Measurements from ENCODE around the gene DTD2. TPM values are rescaled to one million over a fixed set of nuclear protein-coding genes. Genes with fewer than 3 reads are reported as not detected.
"Not testable (repeated sequence)": the region's sequence is repeated elsewhere in the genome, so short reads cannot be mapped to it uniquely, and the experiment has no call there.

The DTD2 gene
- total and polyA plus RNA-seq, 4 donors, result 7.9 to 16.7 (median 10.7) TPM

- no peaks in the 10 kb centered on the region for H3K9me3 ChIP-seq (ENCODE audit: control insufficient read depth in 4 of 4, low read length in 3 of 4)
- no peak for DNase-seq (ENCODE audit: low spot score)
- TF ChIP-seq YY1 (IDR thresholded peaks at IDR 0.05), result no peak
- H3K36me3 ChIP-seq (ENCODE audit: control insufficient read depth in 4 of 4, insufficient read depth in 3 of 4, low read depth in 1 of 4, low read length in 3 of 4), result no peaks in the 10 kb centered on the region
- no peak overlapping the region for H3K27ac ChIP-seq (ENCODE audit: low read depth in 1 of 2, low read length in 2 of 2)
- no peak overlapping the region for H3K9ac ChIP-seq (ENCODE audit: low read depth in 1 of 2, low read length in 2 of 2)
- no peaks in the 10 kb centered on the region for H3K4me1 ChIP-seq (ENCODE audit: control insufficient read depth in 4 of 4, insufficient read depth in 4 of 4, low read length in 3 of 4)
- H3K27me3 ChIP-seq (ENCODE audit: control insufficient read depth in 4 of 4, insufficient read depth in 4 of 4, low read length in 3 of 4), result no peaks in the 10 kb centered on the region
- no peak overlapping the region for H3K4me3 ChIP-seq (ENCODE audit: low read depth in 1 of 3, low read length in 3 of 3)
Measured at GRCh38 chr14:31440280-31440679, 17.0 kb downstream of the DTD2 start.

DNA sequence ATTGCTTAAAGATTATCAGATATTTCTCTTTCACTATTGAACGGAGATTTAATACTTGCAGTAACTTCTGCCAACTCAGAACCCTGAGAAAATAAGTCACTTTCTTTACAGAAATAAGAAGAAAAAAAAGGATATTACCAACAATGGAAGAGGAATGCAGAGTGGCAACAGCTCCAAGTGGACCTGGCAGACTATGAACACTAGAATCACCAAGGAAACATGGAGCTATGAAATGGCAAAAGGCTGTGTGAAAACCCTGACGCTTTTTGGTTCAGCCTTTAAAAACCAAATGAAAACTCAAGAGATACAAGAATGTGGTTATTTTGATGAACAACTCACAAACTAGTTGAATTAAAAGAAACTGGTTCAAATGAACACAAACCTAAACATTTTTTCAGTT lies 17.7 kb downstream of the DTD2 start:
- 92% methylated on average over 2 of the region's 2 CpGs for WGBS
- Histone ChIP-seq H3K27me3 (ENCODE audit: control insufficient read depth in 4 of 4, insufficient read depth in 4 of 4, low read length in 3 of 4) (no peaks in the 10 kb centered on the region), H3K36me3 (ENCODE audit: control insufficient read depth in 4 of 4, insufficient read depth in 3 of 4, low read depth in 1 of 4, low read length in 3 of 4) (no peaks in the 10 kb centered on the region), H3K4me3 (ENCODE audit: low read depth in 1 of 3, low read length in 3 of 3) (no peak overlapping the region), H3K4me1 (ENCODE audit: control insufficient read depth in 4 of 4, insufficient read depth in 4 of 4, low read length in 3 of 4) (no peaks in the 10 kb centered on the region), H3K27ac (ENCODE audit: low read depth in 1 of 2, low read length in 2 of 2) (no peak overlapping the region), H3K9me3 (ENCODE audit: control insufficient read depth in 4 of 4, low read length in 3 of 4) (no peaks in the 10 kb centered on the region), H3K9ac (ENCODE audit: low read depth in 1 of 2, low read length in 2 of 2) (no peak overlapping the region)
- TF ChIP-seq MAX (IDR thresholded peaks at IDR 0.05), result no peak
- DNase-seq (ENCODE audit: low spot score), result no peak

DNA sequence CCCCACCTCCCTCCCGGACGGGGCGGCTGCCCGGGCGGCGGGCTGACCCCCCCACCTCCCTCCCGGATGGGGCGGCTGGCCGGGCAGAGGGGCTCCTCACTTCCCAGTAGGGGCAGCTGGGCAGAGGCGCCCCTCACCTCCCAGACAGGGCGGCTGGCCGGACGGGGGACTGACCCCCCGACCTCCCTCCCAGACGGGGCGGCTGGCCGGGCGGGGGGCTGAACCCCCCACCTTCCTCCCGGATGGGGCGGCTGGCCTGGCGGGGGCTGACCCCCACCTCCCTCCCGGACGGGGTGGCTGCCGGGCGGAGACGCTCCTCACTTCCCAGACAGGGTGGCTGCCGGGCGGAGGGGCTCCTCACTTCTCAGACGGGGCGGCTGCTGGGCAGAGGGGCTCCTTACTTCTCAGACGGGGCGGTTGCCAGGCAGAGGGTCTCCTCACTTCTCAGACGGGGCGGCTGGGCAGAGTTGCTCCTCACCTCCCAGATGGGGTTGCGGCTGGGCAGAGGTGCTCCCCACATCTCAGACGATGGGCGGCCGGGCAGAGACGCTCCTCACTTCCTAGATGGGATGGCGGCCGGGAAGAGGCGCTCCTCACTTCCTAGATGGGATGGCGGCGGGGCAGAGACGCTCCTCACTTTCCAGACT lies 20.1 kb downstream of the DTD2 start:
- H3K4me3 ChIP-seq (ENCODE audit: low read depth in 1 of 3, low read length in 3 of 3); H3K4me1 ChIP-seq (ENCODE audit: control insufficient read depth in 4 of 4, insufficient read depth in 4 of 4, low read length in 3 of 4); H3K9me3 ChIP-seq (ENCODE audit: control insufficient read depth in 4 of 4, low read length in 3 of 4); H3K9ac ChIP-seq (ENCODE audit: low read depth in 1 of 2, low read length in 2 of 2); DNase-seq (ENCODE audit: low spot score); H3K27me3 ChIP-seq (ENCODE audit: control insufficient read depth in 4 of 4, insufficient read depth in 4 of 4, low read length in 3 of 4); H3K27ac ChIP-seq (ENCODE audit: low read depth in 1 of 2, low read length in 2 of 2); H3K36me3 ChIP-seq (ENCODE audit: control insufficient read depth in 4 of 4, insufficient read depth in 3 of 4, low read depth in 1 of 4, low read length in 3 of 4): not testable (repeated sequence)
- WGBS, result 95% methylated on average over 35 of the region's 45 CpGs

GRCh38 chr14:31435276-31435675 lies 22.0 kb downstream of the DTD2 start:
- Histone ChIP-seq H3K27ac (ENCODE audit: low read depth in 1 of 2, low read length in 2 of 2) (no peak overlapping the region), H3K4me1 (ENCODE audit: control insufficient read depth in 4 of 4, insufficient read depth in 4 of 4, low read length in 3 of 4) (no peaks in the 10 kb centered on the region), H3K36me3 (ENCODE audit: control insufficient read depth in 4 of 4, insufficient read depth in 3 of 4, low read depth in 1 of 4, low read length in 3 of 4) (no peaks in the 10 kb centered on the region), H3K27me3 (ENCODE audit: control insufficient read depth in 4 of 4, insufficient read depth in 4 of 4, low read length in 3 of 4) (no peaks in the 10 kb centered on the region), H3K9ac (ENCODE audit: low read depth in 1 of 2, low read length in 2 of 2) (no peak overlapping the region), H3K4me3 (ENCODE audit: low read depth in 1 of 3, low read length in 3 of 3) (no peak overlapping the region), H3K9me3 (ENCODE audit: control insufficient read depth in 4 of 4, low read length in 3 of 4) (no peaks in the 10 kb centered on the region)
- no peak for DNase-seq (ENCODE audit: low spot score)
- TF ChIP-seq EGR1 (IDR thresholded peaks at IDR 0.05; ENCODE audit: low read depth in 2 of 2), result no peak
- no peak for TF ChIP-seq TAF1 (conservative IDR thresholded peaks at IDR 0.05)
- TF ChIP-seq, protein P1, sequence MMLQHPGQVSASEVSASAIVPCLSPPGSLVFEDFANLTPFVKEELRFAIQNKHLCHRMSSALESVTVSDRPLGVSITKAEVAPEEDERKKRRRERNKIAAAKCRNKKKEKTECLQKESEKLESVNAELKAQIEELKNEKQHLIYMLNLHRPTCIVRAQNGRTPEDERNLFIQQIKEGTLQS (IDR thresholded peaks at IDR 0.05), result no peak
- TF ChIP-seq FOXA1 (IDR thresholded peaks at IDR 0.05), result no peak
- no peak for TF ChIP-seq GABPA (IDR thresholded peaks at IDR 0.05 in 1 of 2, conservative IDR thresholded peaks at IDR 0.05 in 1 of 2)
- no peak for TF ChIP-seq SP1 (IDR thresholded peaks at IDR 0.05)
- no peak for TF ChIP-seq ZBTB33 (IDR thresholded peaks at IDR 0.05)
- TF ChIP-seq YY1 (IDR thresholded peaks at IDR 0.05), result no peak
- TF ChIP-seq HNF4A (conservative IDR thresholded peaks at IDR 0.05), result no peak
- TF ChIP-seq RXRA (IDR thresholded peaks at IDR 0.05), result no peak
- no peak for TF ChIP-seq NR2F2 (IDR thresholded peaks at IDR 0.05)
- no peak for TF ChIP-seq MAX (IDR thresholded peaks at IDR 0.05)
- TF ChIP-seq REST (IDR thresholded peaks at IDR 0.05), result no peak
- TF ChIP-seq CTCF (IDR thresholded peaks at IDR 0.05; ENCODE audit: low read depth, low read length, missing input control), result no peak
- no peak for TF ChIP-seq RAD21 (IDR thresholded peaks at IDR 0.05)
- no peak for TF ChIP-seq HNF4G (IDR thresholded peaks at IDR 0.05)
- TF ChIP-seq FOXA2 (IDR thresholded peaks at IDR 0.05), result no peak

All from liver (tissue), 9 donors.